A673 (cell line): ENCODE data around the gene SNTG2. TPM values are rescaled to one million over a fixed set of nuclear protein-coding genes. Genes with fewer than 3 reads are reported as not detected.

ENCODE experiments used
- BruUV-seq: library from RNA; stranded (reverse); fragments of 400-500 nt; replicated peaks from 2 replicates; lab custom pipeline; 2021; lab: Mats Ljungman, UMichigan
- CTCF ChIA-PET: fragments of 300-600 bp; sonication (Branson Sonifier 250); formaldehyde crosslinking; loops from one replicate; lab custom pipeline; 2022; ENCODE audit warnings: antibody characterized with exemption; lab: Charles Lee
- POLR2A ChIA-PET: fragments of 300-600 bp; sonication (Branson Sonifier 250); formaldehyde crosslinking; loops from one replicate; lab custom pipeline; 2022; ENCODE audit warnings: antibody characterized with exemption; ENCODE audit not compliant: low non-redundant PET; lab: Charles Lee
- DNase-seq: peaks from one replicate; pipeline ENCODE4 v3.0.0-alpha.2; 2015; ENCODE audit warnings: low spot score
- H3K27ac ChIP-seq: fragments of 200-600 bp; sonication (generic); 2 replicates; pipeline ENCODE4 v1.5.1; 2016; ENCODE audit warnings: mixed run types, low read depth, mild to moderate bottlenecking, mixed read lengths, antibody characterized with exemption, low read length; ENCODE audit not compliant: poor library complexity, severe bottlenecking
- H3K27me3 ChIP-seq: fragments of 200-600 bp; sonication (generic); replicated peaks from 2 replicates; pipeline ENCODE4 v1.6.1; 2017; ENCODE audit warnings: mixed run types, low read depth, mild to moderate bottlenecking, mixed read lengths, antibody characterized with exemption, low read length; ENCODE audit not compliant: insufficient read depth, poor library complexity
- H3K36me3 ChIP-seq: fragments of 200-600 bp; sonication (generic); 2 replicates; pipeline ENCODE4 v1.6.1; 2016; ENCODE audit warnings: mixed run types, mild to moderate bottlenecking, mixed read lengths, antibody characterized with exemption, low read length; ENCODE audit not compliant: insufficient read depth, poor library complexity, severe bottlenecking
- H3K4me1 ChIP-seq: fragments of 200-600 bp; sonication (generic); 2 replicates; pipeline ENCODE4 v1.6.1; 2017; ENCODE audit warnings: mixed run types, mild to moderate bottlenecking, mixed read lengths, antibody characterized with exemption, low read length; ENCODE audit not compliant: insufficient read depth, poor library complexity, severe bottlenecking
- H3K4me3 ChIP-seq: fragments of 200-600 bp; sonication (generic); 2 replicates; pipeline ENCODE4 v1.5.1; 2016; ENCODE audit warnings: low read depth, mixed run types, mild to moderate bottlenecking, mixed read lengths, low read length; ENCODE audit not compliant: poor library complexity, severe bottlenecking
- H3K9me3 ChIP-seq: fragments of 200-600 bp; sonication (generic); 2 replicates; pipeline ENCODE4 v1.6.1; 2016; ENCODE audit warnings: mixed run types, low read depth, mild to moderate bottlenecking, mixed read lengths, antibody characterized with exemption, low read length; ENCODE audit not compliant: poor library complexity, severe bottlenecking
- EZH2 ChIP-seq: fragments of 200-600 bp; sonication (generic); IDR thresholded peaks from 2 replicates; pipeline ENCODE4 v1.6.1; 2017; ENCODE audit warnings: borderline replicate concordance, low read depth, mild to moderate bottlenecking, mixed read lengths, antibody characterized with exemption, low read length; ENCODE audit not compliant: poor library complexity, severe bottlenecking
- intact Hi-C: fragments of 100-400 bp; cut with micrococcal nuclease; formaldehyde crosslinking; loops from one replicate; pipeline ENCODE4 v1.10.0; 2022; ENCODE audit not compliant: unreplicated experiment
- total RNA-seq: library from RNA; stranded (reverse); gene quantifications from 2 replicates; pipeline ENCODE4 v1.2.3, GENCODE V29; 2021
- TF ChIP-seq, protein P1 (sequence below): fragments of 300-800, 200-600 bp; sonication (generic); conservative IDR thresholded peaks from 2 replicates; pipeline ENCODE4 v1.5.1; 2017; ENCODE audit warnings: low read depth, mild to moderate bottlenecking, antibody characterized with exemption, low read length, moderate library complexity, mixed read lengths

The SNTG2 gene
- total RNA-seq, 1 experiment from 2014 or later, result 3.7 TPM

DNA sequence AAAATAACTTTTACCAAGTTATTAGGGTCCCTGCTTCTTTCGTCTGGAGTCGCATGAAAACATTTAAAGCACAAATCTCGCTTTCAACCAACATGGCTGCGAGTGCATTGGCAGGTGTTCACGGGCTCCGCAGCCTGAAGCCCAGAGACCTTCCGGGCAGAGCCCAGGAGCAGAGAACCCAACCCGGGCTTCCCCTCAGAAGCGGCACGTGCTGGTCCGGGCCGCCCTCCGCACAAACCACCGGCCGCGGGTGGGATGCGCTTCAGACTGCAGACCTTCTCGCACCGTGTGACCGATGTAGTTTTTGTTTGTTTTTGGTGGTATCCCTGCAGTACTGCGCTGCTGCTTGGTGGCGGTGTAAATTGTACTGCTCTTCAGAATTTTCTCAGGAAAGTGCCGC, 357.0 kb downstream of the SNTG2 start:
- Histone ChIP-seq H3K36me3 (no peaks in the 10 kb centered on the region), H3K4me3 (no peak overlapping the region), H3K27me3 (no peaks in the 10 kb centered on the region), H3K9me3 (no peaks in the 10 kb centered on the region), H3K27ac (no peak overlapping the region), H3K4me1 (no peaks in the 10 kb centered on the region)
- TF ChIP-seq EZH2, result no peak
- TF ChIP-seq, protein P1, sequence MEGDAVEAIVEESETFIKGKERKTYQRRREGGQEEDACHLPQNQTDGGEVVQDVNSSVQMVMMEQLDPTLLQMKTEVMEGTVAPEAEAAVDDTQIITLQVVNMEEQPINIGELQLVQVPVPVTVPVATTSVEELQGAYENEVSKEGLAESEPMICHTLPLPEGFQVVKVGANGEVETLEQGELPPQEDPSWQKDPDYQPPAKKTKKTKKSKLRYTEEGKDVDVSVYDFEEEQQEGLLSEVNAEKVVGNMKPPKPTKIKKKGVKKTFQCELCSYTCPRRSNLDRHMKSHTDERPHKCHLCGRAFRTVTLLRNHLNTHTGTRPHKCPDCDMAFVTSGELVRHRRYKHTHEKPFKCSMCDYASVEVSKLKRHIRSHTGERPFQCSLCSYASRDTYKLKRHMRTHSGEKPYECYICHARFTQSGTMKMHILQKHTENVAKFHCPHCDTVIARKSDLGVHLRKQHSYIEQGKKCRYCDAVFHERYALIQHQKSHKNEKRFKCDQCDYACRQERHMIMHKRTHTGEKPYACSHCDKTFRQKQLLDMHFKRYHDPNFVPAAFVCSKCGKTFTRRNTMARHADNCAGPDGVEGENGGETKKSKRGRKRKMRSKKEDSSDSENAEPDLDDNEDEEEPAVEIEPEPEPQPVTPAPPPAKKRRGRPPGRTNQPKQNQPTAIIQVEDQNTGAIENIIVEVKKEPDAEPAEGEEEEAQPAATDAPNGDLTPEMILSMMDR, result no peak
- DNase-seq, result no peak
- CTCF ChIA-PET, result no interaction called here
- POLR2A ChIA-PET, result no interaction called here
- no TSS peak for BruUV-seq
- intact Hi-C loops, result no loop called here

DNA sequence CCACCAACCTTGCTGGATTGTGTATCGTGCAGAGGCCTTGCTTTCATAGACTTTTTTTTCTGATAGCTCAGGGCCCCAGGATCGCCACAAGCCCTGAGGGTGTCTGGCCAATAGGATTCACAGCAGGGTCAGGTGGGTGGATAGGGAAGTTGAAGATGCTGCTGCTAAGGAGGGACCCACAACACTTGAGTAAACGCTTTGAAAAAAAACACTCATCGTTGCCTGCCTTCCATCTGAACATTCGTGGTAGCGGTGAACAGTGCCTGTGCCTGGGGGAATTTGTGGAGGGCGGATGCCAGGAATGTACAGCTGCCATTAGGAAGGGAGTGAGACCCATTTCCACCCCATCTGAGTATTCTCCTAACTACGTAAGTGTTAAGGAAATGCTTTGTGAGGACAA, 358.0 kb downstream of the SNTG2 start:
- Histone ChIP-seq H3K4me1 (no peaks in the 10 kb centered on the region), H3K4me3 (no peak overlapping the region), H3K36me3 (no peaks in the 10 kb centered on the region), H3K27ac (no peak overlapping the region), H3K9me3 (no peaks in the 10 kb centered on the region), H3K27me3 (no peaks in the 10 kb centered on the region)
- POLR2A ChIA-PET, result no interaction called here
- no peak for DNase-seq
- no peak for TF ChIP-seq EZH2
- TF ChIP-seq, protein P1, result no peak
- CTCF ChIA-PET, result no interaction called here
- no TSS peak for BruUV-seq
- intact Hi-C loops, result no loop called here

DNA sequence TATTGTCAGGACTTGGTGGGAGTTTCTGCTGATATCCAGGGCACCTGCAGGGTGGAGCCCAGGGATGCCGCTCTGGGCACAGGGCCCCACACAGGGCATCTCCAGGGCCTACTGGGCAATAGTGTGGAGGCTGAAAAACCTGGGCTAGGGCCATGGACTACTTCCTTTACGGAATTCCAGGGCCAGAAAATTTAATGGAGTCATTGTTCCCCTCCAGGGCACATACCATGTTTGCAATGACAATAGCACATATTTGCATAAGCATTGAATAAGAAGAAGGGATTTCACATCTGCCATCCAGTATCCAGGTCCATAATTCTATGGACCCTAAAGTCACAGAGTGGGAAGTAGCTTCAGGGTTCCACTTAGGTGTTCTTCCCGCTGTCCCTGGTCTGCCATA, 358.9 kb downstream of the SNTG2 start:
- TF ChIP-seq EZH2, result no peak
- TF ChIP-seq, protein P1, result no peak
- no peaks in the 10 kb centered on the region for H3K36me3 ChIP-seq
- no peak overlapping the region for H3K4me3 ChIP-seq
- ChIA-PET POLR2A (no interaction called here), CTCF (no interaction called here)
- H3K27ac ChIP-seq, result no peak overlapping the region
- no peak for DNase-seq
- intact Hi-C loops, result no loop called here
- H3K9me3 ChIP-seq, result no peaks in the 10 kb centered on the region
- no peaks in the 10 kb centered on the region for H3K4me1 ChIP-seq
- no peaks in the 10 kb centered on the region for H3K27me3 ChIP-seq
- BruUV-seq, result no TSS peak
